Mucosa of stomach (tissue), 1 donor: Measurements from ENCODE around the gene ZC2HC1B.

ENCODE experiments used
- H3K27me3 ChIP-seq: one replicate; pipeline ENCODE4 v1.7.0; 2013; ENCODE audit warnings: mild to moderate bottlenecking, low read length; ENCODE audit not compliant: control insufficient read depth, insufficient read depth
- H3K36me3 ChIP-seq: one replicate; pipeline ENCODE4 v1.7.0; 2013; ENCODE audit warnings: low read length; ENCODE audit not compliant: control insufficient read depth, insufficient read depth
- H3K4me1 ChIP-seq: one replicate; pipeline ENCODE4 v1.7.0; 2013; ENCODE audit warnings: mild to moderate bottlenecking, low read length; ENCODE audit not compliant: control insufficient read depth, insufficient read depth
- H3K4me3 ChIP-seq: one replicate; pipeline ENCODE4 v1.7.0; 2013; ENCODE audit warnings: low read length
- H3K9ac ChIP-seq: one replicate; pipeline ENCODE4 v1.7.0; 2013; ENCODE audit warnings: mild to moderate bottlenecking, low read length, moderate library complexity
- H3K9me3 ChIP-seq: one replicate; pipeline ENCODE4 v1.7.0; 2013; ENCODE audit warnings: mild to moderate bottlenecking, low read length, moderate library complexity; ENCODE audit not compliant: control insufficient read depth
- donor health status: Pancreatic carcinoma.

Gene ZC2HC1B

GRCh38 chr6:143957679-143958274 lies 93.5 kb downstream of the ZC2HC1B start:
- H3K4me3 ChIP-seq: no peak overlapping the region
- H3K9ac ChIP-seq: no peak overlapping the region
- no peaks in the 10 kb centered on the region for H3K27me3 ChIP-seq
- no peaks in the 10 kb centered on the region for H3K9me3 ChIP-seq
- H3K4me1 ChIP-seq: no peaks in the 10 kb centered on the region
- H3K36me3 ChIP-seq: no peaks in the 10 kb centered on the region

- H3K27me3 ChIP-seq: no peaks in the 10 kb centered on the region
- no peaks in the 10 kb centered on the region for H3K36me3 ChIP-seq
- no peak overlapping the region for H3K9ac ChIP-seq
- no peaks in the 10 kb centered on the region for H3K9me3 ChIP-seq
- H3K4me1 ChIP-seq: no peaks in the 10 kb centered on the region
- no peak overlapping the region for H3K4me3 ChIP-seq
These were observed 94.6 kb downstream of the ZC2HC1B start for GRCh38 chr6:143958839-143959399.

GRCh38 chr6:143959927-143960326 lies 95.7 kb downstream of the ZC2HC1B start:
- Histone ChIP-seq H3K27me3 (no peaks in the 10 kb centered on the region), H3K4me1 (peaks cover 5% of the 10 kb centered on the region), H3K9ac (no peak overlapping the region), H3K4me3 (no peak overlapping the region), H3K9me3 (no peaks in the 10 kb centered on the region), H3K36me3 (no peaks in the 10 kb centered on the region)

GRCh38 chr6:143961066-143961465 lies 96.8 kb downstream of the ZC2HC1B start:
- Histone ChIP-seq H3K4me3 (no peak overlapping the region), H3K36me3 (no peaks in the 10 kb centered on the region), H3K27me3 (no peaks in the 10 kb centered on the region), H3K9ac (no peak overlapping the region), H3K9me3 (no peaks in the 10 kb centered on the region), H3K4me1 (peaks cover 11% of the 10 kb centered on the region)

GRCh38 chr6:143961886-143962878 lies 97.9 kb downstream of the ZC2HC1B start:
- Histone ChIP-seq H3K4me1 (peaks cover 12% of the 10 kb centered on the region), H3K4me3 (no peak overlapping the region), H3K9ac (no peak overlapping the region), H3K27me3 (no peaks in the 10 kb centered on the region), H3K36me3 (no peaks in the 10 kb centered on the region), H3K9me3 (no peaks in the 10 kb centered on the region)

GRCh38 chr6:143963158-143963919 lies 99.1 kb downstream of the ZC2HC1B start:
- H3K36me3 ChIP-seq: no peaks in the 10 kb centered on the region
- no peaks in the 10 kb centered on the region for H3K9me3 ChIP-seq
- peaks cover 12% of the 10 kb centered on the region for H3K4me1 ChIP-seq
- H3K27me3 ChIP-seq: no peaks in the 10 kb centered on the region
- no peak overlapping the region for H3K9ac ChIP-seq
- H3K4me3 ChIP-seq: no peak overlapping the region

- Histone ChIP-seq H3K36me3 (no peaks in the 10 kb centered on the region), H3K4me3 (no peak overlapping the region), H3K9me3 (no peaks in the 10 kb centered on the region), H3K9ac (no peak overlapping the region), H3K4me1 (peaks cover 12% of the 10 kb centered on the region), H3K27me3 (no peaks in the 10 kb centered on the region)
These were observed 100.4 kb downstream of the ZC2HC1B start for GRCh38 chr6:143964674-143965081.

GRCh38 chr6:143965503-143966171 lies 101.4 kb downstream of the ZC2HC1B start:
- Histone ChIP-seq H3K27me3 (no peaks in the 10 kb centered on the region), H3K4me3 (no peak overlapping the region), H3K9ac (no peak overlapping the region), H3K4me1 (peaks cover 12% of the 10 kb centered on the region), H3K9me3 (no peaks in the 10 kb centered on the region), H3K36me3 (no peaks in the 10 kb centered on the region)

- Histone ChIP-seq H3K9ac (no peak overlapping the region), H3K4me3 (no peak overlapping the region), H3K9me3 (no peaks in the 10 kb centered on the region), H3K36me3 (no peaks in the 10 kb centered on the region), H3K27me3 (no peaks in the 10 kb centered on the region), H3K4me1 (peaks cover 12% of the 10 kb centered on the region)
These were observed 102.0 kb downstream of the ZC2HC1B start for GRCh38 chr6:143966312-143966711.

- Histone ChIP-seq H3K27me3 (no peaks in the 10 kb centered on the region), H3K36me3 (no peaks in the 10 kb centered on the region), H3K4me3 (no peak overlapping the region), H3K9ac (no peak overlapping the region), H3K9me3 (no peaks in the 10 kb centered on the region), H3K4me1 (peaks cover 12% of the 10 kb centered on the region)
These were observed 103.6 kb downstream of the ZC2HC1B start for GRCh38 chr6:143967706-143968376.

- H3K9me3 ChIP-seq: no peaks in the 10 kb centered on the region
- no peak overlapping the region for H3K9ac ChIP-seq
- no peaks in the 10 kb centered on the region for H3K27me3 ChIP-seq
- peaks cover 12% of the 10 kb centered on the region for H3K4me1 ChIP-seq
- H3K36me3 ChIP-seq: no peaks in the 10 kb centered on the region
- no peak overlapping the region for H3K4me3 ChIP-seq
These were observed 104.8 kb downstream of the ZC2HC1B start for GRCh38 chr6:143969077-143969476.
